Activated naive CD8-positive, alpha-beta T cell treated with anti-CD3 and anti-CD28 coated beads, Interleukin-2, amount 10 ng/mL, durations not matched to agents 7 days and 5 days (primary cell): ENCODE results near the gene TLK1. TPM values are rescaled to one million over a fixed set of nuclear protein-coding genes. Genes with fewer than 3 reads are reported as not detected.
"Not testable (repeated sequence)": the region's sequence is repeated elsewhere in the genome, so short reads cannot be mapped to it uniquely, and the experiment has no call there.

ENCODE experiments used
- ATAC-seq: fragments of 150-1000 bp; cut with Tn5 transposase; one replicate; pipeline ENCODE4 v1.10.0; 2021; ENCODE audit warnings: low read depth, moderate library complexity
- POLR2A ChIA-PET: fragments of 350-600 bp; sonication (Branson Sonifier 250); formaldehyde crosslinking; loops from one replicate; lab custom pipeline; 2021; ENCODE audit warnings: antibody characterized with exemption; lab: Charles Lee
- DNase-seq: peaks from one replicate; pipeline ENCODE4 v3.0.0; 2021
- H3K27ac Mint-ChIP-seq: one replicate; pipeline ENCODE4 v1.8.0; 2022; ENCODE audit warnings: mild to moderate bottlenecking, mixed read lengths
- H3K27me3 Mint-ChIP-seq: one replicate; pipeline ENCODE4 v1.8.0; 2022; ENCODE audit warnings: mild to moderate bottlenecking, moderate library complexity, mixed read lengths
- H3K36me3 Mint-ChIP-seq: one replicate; pipeline ENCODE4 v1.8.0; 2021; ENCODE audit warnings: mild to moderate bottlenecking, mixed read lengths
- H3K4me1 Mint-ChIP-seq: one replicate; pipeline ENCODE4 v1.8.0; 2021; ENCODE audit warnings: mixed read lengths
- H3K4me3 Mint-ChIP-seq: one replicate; pipeline ENCODE4 v1.8.0; 2022; ENCODE audit warnings: mild to moderate bottlenecking, moderate library complexity, mixed read lengths
- H3K9me3 Mint-ChIP-seq: one replicate; pipeline ENCODE4 v1.8.0; 2021; ENCODE audit warnings: mixed read lengths
- total RNA-seq, 2 experiments: library from RNA; stranded (reverse); gene quantifications; one replicate each; pipeline ENCODE4 v1.2.3, GENCODE V29; 2021

TLK1 gene
- total RNA-seq, 2 experiments from 2014 or later: 89.9 to 91.5 TPM

DNA sequence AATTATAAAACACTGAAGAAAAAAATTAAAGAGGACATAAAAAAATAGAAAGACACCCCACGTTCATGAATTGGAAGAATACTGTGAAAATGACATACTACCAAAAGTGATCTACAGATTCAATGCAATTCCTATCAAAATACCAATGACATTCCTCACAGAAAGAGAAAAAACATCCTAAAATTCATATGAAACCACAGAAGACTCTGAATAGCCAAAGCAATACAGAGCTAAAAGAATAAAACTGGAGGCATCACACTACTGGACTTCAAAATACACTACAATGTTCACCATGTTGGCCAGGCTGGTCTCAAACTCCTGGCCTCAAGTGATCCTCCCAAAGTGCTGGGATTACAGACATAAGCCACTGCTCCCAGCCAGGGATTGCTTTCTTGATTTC lies 56.3 kb downstream of the TLK1 start:
- Mint-ChIP-seq H3K27ac (no peak overlapping the region), H3K4me1 (peaks cover 11% of the 10 kb centered on the region), H3K4me3 (no peak overlapping the region), H3K27me3 (no peaks in the 10 kb centered on the region), H3K9me3 (peaks cover 7% of the 10 kb centered on the region), H3K36me3 (peaks cover 49% of the 10 kb centered on the region)
- POLR2A ChIA-PET: no interaction called here
- no peak for ATAC-seq
- DNase-seq: no peak

DNA sequence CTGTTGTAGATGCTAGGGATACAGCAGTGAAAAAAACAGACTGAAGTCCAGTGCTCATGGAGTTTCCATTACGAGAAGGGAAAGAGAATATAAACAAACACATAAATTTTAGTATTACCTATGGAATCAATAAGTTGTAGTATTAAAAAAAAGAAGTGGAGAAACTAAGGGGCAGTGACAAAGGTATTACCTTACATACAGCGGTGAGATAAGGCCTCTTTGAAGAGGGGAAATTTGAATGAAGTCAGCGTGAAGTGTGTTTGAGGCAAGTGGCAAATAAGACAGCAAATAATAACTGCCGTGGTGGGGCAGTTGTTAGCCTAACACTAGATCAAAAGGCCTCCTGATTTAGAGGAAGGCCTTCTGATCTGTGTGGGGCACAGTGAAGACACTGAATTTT lies 57.9 kb downstream of the TLK1 start:
- peaks cover 15% of the 10 kb centered on the region for H3K9me3 Mint-ChIP-seq
- POLR2A ChIA-PET: no interaction called here
- peaks cover 12% of the 10 kb centered on the region for H3K4me1 Mint-ChIP-seq
- DNase-seq (no peak), ATAC-seq (no peak)
- H3K27ac Mint-ChIP-seq: no peak overlapping the region
- H3K27me3 Mint-ChIP-seq: no peaks in the 10 kb centered on the region
- peaks cover 61% of the 10 kb centered on the region for H3K36me3 Mint-ChIP-seq
- no peak overlapping the region for H3K4me3 Mint-ChIP-seq

DNA sequence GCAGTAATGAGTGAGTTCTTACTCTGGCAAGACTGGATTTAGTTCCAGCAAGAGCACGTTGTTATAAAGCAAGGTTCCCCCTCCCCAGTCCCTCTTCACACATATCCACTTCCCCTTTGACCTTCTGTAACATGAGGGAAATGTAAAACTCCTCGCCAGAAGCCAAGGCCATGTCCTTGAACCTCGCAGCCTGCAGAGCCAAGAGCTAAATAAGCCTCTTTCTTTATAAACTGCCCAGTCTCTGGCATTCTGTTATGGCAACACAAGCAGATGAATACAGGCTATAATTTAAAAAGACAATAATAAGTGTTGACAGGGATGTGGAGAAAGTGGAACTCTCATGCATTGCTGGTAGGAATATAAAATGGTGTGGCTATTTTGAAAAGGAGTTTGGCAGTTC lies 60.3 kb downstream of the TLK1 start:
- Mint-ChIP-seq H3K27ac (no peak overlapping the region), H3K9me3 (peaks cover 17% of the 10 kb centered on the region), H3K27me3 (no peaks in the 10 kb centered on the region), H3K36me3 (peaks cover 63% of the 10 kb centered on the region), H3K4me1 (peaks cover 17% of the 10 kb centered on the region), H3K4me3 (no peak overlapping the region)
- POLR2A ChIA-PET: no interaction called here
- DNase-seq (no peak), ATAC-seq (no peak)

DNA sequence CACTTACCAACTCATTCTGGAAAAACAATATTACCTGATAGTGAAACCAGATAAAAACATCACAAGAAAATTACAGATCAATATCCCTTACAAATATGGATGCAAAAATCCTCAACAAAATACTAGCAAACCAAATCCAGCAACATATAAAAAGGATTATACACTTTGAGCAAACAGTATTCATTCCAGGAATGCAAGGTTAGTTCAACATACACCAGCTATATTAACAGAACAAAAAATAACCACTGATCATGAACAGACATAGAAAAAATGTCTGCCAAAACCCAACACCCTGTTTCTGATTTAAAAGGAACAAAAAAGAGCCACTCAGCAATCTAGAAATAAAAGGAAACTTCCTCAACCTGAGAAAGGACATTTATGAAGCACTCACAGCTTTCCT lies 62.1 kb downstream of the TLK1 start:
- Mint-ChIP-seq H3K27me3 (no peaks in the 10 kb centered on the region), H3K36me3 (peaks cover 60% of the 10 kb centered on the region), H3K4me3 (no peak overlapping the region), H3K27ac (no peak overlapping the region), H3K9me3 (peaks cover 19% of the 10 kb centered on the region), H3K4me1 (peaks cover 23% of the 10 kb centered on the region)
- DNase-seq (no peak), ATAC-seq (no peak)
- POLR2A ChIA-PET: no interaction called here

DNA sequence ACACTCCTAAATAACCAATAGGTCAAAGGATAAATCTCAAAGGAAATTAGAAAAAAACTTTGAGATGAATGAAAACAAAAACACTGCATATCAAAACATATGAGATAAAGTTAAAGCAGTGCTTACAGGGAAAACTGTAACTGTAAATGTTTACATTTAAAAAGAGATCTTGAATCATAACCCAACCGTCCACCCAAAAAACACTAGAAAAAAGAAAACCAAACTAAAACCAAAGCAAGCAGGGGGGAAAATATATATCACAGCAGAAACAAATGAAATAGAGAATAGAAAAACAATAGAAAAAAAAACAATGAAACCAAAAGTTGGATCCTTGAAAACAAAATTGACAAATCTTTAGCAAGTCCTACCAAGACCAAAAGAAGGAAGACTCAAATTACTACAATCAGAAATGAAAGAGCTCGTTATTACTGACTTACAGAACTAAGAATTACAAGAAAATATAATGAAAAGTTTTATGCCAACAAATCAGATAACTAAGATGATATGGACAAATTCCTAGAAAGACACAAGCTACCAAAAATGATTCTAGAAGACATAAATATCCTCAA lies 65.6 kb downstream of the TLK1 start:
- ATAC-seq: no peak
- no peak overlapping the region for H3K4me3 Mint-ChIP-seq

DNA sequence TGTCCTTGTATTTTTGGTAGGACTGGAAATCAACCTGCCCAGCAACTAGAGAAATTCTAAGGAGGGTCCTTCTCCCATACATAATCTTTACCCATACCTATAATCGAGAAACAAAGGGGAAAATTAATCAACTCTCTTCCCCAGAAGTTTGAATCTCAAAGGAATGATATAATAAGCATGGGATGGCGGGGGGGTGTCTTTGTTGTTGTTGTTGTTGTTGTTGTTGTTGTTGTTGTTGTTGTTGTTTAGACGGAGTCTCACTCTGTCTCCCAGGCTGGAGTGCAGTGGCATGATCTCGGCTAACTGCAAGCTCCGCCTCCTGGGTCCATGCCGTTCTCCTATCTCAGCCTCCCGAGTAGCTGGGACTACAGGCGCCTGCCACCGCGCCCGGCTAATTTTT lies 69.2 kb downstream of the TLK1 start:
- POLR2A ChIA-PET: interaction anchor here (0.6 kb wide), 1 partner anchor 9 kb away, joined by 3 read pairs; no protein-coding TSS in a partner anchor
- not testable (repeated sequence) for ATAC-seq, H3K9me3 Mint-ChIP-seq, H3K27ac Mint-ChIP-seq, DNase-seq, H3K4me3 Mint-ChIP-seq, H3K27me3 Mint-ChIP-seq
- H3K4me1 Mint-ChIP-seq: peaks cover 19% of the 10 kb centered on the region
- peaks cover 27% of the 10 kb centered on the region for H3K36me3 Mint-ChIP-seq

More for the DNA sequence above, 65.6 kb downstream of the TLK1 start:
- Mint-ChIP-seq H3K9me3 (peaks cover 12% of the 10 kb centered on the region), H3K27me3 (no peaks in the 10 kb centered on the region), H3K36me3 (peaks cover 56% of the 10 kb centered on the region), H3K4me1 (peaks cover 14% of the 10 kb centered on the region), H3K27ac (no peak overlapping the region)
- POLR2A ChIA-PET: no interaction called here
- no peak for DNase-seq

DNA sequence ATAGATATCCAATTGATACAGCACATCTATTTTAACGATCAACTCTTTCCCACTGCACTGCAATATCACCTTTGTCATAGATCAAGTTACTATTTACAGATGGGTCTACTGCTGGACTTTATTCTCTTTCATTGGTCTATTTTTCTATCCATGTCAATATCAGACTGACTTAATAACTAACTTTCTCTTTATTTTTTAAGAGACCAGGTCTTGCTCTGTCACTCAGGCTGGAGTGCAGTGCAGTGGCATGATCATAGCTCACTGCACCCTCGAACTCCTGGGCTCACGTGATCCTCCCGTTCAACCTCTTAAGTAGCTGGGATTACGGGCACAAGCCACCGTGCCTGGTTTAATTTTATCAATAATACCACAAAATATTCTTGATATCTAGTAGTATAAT lies 71.2 kb downstream of the TLK1 start:
- DNase-seq: no peak
- no peak for ATAC-seq
- peaks cover 20% of the 10 kb centered on the region for H3K4me1 Mint-ChIP-seq
- POLR2A ChIA-PET: no interaction called here
- H3K27me3 Mint-ChIP-seq: no peaks in the 10 kb centered on the region
- no peak overlapping the region for H3K27ac Mint-ChIP-seq
- H3K36me3 Mint-ChIP-seq: peaks cover 21% of the 10 kb centered on the region
- H3K9me3 Mint-ChIP-seq: no peaks in the 10 kb centered on the region
- H3K4me3 Mint-ChIP-seq: no peak overlapping the region

DNA sequence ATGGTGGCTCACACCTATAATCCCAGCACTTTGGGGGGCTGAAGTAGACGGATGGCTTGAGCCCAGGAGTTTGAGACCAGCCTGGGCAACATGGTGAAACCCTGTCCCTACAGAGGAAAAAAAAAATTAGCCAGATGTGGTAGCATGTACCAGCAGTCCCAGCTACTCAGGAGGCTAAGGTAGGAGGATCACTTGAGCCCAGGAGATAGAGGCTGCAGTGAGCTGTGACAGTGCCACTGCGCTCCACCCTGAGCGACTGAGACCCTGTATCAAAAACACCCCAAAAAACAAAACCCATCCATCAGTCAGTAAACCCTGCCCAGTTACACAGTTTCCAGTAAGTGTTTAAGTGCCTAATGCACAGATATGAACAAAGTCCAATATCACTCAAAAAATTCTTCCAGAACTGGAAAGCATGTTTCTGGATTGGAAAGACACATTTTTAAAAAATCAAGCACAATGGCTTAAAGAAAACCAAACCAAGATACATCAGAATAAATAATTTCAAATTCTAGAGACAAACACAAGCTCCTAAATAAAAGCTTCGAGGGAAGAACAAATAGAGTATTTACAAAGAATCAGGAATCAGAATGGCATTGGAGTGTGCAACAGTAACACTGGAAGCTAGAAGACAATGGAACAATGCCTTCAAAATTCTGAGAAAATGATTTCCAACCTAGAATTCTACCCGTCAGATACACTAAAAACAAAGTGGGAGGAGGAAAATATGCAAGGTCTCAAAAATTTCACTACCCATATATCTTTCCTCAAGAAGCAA lies 72.4 kb downstream of the TLK1 start:
- Mint-ChIP-seq H3K4me3 (no peak overlapping the region), H3K4me1 (peaks cover 28% of the 10 kb centered on the region), H3K36me3 (peaks cover 19% of the 10 kb centered on the region), H3K9me3 (no peaks in the 10 kb centered on the region), H3K27ac (no peak overlapping the region), H3K27me3 (no peaks in the 10 kb centered on the region)
- no peak for DNase-seq
- POLR2A ChIA-PET: no interaction called here
- ATAC-seq: no peak

DNA sequence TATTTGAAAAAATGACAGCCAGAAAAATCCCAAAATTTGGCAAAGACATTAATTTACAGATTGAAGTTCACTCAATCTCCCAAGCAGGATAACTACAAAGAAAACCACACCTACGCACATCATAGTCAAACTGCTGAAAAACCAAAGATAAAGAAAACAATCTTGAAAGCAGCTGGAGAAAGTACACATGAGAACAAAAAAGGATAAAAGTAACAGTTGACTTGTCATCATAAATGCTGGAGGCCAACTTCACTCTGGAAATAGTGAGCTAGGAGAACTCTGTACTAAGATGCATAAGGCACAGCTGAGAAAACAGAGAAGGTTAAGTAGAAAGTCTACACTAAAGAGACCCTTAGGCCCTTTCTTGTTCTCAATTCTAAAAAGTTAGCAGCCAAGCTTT lies 73.1 kb downstream of the TLK1 start:
- peak overlapping the region; percentile 33 for H3K4me3 Mint-ChIP-seq
- no peaks in the 10 kb centered on the region for H3K9me3 Mint-ChIP-seq
- peak overlapping the region; percentile 41 for H3K27ac Mint-ChIP-seq
- POLR2A ChIA-PET: interaction anchor here (1.4 kb wide), 1 partner anchor 72 kb away, joined by 5 read pairs; no protein-coding TSS in a partner anchor
- no peaks in the 10 kb centered on the region for H3K27me3 Mint-ChIP-seq
- DNase-seq (no peak), ATAC-seq (no peak)
- peaks cover 30% of the 10 kb centered on the region for H3K4me1 Mint-ChIP-seq
- H3K36me3 Mint-ChIP-seq: peaks cover 20% of the 10 kb centered on the region

DNA sequence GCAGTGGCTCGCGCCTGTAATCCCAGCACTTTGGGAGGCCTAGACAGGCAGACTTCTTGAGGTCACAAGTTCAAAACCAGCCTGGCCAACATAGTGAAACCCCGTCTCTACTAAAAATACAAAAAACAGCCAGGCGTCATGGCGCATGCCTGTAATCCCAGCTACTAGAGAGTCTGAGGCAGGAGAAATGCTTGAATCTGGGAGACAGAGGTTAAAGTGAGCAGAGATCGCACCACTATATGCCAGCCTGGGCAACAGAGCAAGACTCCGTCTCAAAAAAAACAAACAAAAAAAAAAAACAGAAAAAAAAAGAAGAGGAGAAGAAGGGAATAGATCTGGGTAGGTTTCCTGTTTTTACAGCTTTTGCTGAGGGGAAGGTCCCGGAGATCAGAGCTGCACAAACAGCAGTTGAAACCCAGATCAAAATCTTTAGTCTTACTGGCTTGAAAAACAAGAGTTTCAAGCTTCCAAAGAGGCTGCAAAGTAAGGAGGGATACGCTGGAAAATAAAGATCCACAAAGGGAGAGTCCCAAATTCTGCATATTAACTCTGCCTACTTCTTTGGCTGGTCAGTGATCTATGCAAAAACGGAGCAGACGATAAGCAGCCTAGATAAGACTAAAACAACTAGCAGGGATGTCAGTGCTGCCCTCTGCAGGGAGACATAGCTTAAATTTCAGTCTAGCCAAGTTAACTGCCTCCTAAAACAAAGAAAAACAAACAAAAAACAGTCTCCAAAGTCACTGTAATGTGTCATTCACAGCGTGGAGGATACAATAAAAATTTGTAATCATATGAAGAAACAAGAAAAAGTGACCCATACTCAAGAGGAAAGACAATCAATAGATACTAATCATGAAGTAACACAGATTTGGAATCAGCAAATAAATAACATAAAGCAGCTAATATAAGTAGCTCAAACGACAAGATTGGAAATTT lies 74.1 kb downstream of the TLK1 start:
- DNase-seq: no peak
- peak overlapping the region; percentile 85 for H3K27ac Mint-ChIP-seq
- H3K36me3 Mint-ChIP-seq: peaks cover 18% of the 10 kb centered on the region
- peak overlapping the region; percentile 85 for H3K4me3 Mint-ChIP-seq
- H3K4me1 Mint-ChIP-seq: peaks cover 35% of the 10 kb centered on the region
- peak; percentile 82 for ATAC-seq
- POLR2A ChIA-PET: interaction anchor here (0.9 to 1.4 kb wide), 5 partner anchors 73 to 347 kb away, joined by 3 to 5 read pairs (median 4); partner anchors contain the start of gene METTL8
- no peaks in the 10 kb centered on the region for H3K9me3 Mint-ChIP-seq
- no peaks in the 10 kb centered on the region for H3K27me3 Mint-ChIP-seq

DNA sequence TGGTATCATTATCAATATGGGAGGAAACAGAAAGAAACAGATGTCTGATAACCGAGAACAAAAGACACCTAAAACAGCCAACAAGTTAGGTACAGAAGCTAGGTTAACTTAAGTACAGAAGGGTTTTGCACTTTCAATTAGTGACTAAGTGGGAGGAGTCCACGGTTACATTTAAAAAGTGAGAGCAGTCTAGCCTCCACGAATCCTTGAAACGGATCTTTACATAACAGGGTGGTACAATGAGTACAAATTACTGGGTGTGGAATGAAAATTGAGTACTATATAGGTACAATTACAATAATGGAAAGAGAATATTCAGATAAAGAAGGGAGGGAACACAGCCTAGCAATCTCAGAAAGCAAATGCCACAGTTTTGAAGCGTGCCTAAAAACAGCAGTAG lies 76.6 kb downstream of the TLK1 start:
- Mint-ChIP-seq H3K9me3 (no peaks in the 10 kb centered on the region), H3K36me3 (peaks cover 19% of the 10 kb centered on the region), H3K27me3 (no peaks in the 10 kb centered on the region), H3K4me1 (peaks cover 36% of the 10 kb centered on the region), H3K4me3 (peak overlapping the region; percentile 60), H3K27ac (peak overlapping the region; percentile 18)
- DNase-seq (no peak), ATAC-seq (peak; percentile 48)
- POLR2A ChIA-PET: interaction anchor here (1.2 kb wide), 1 partner anchor 74 kb away, joined by 3 read pairs; no protein-coding TSS in a partner anchor

DNA sequence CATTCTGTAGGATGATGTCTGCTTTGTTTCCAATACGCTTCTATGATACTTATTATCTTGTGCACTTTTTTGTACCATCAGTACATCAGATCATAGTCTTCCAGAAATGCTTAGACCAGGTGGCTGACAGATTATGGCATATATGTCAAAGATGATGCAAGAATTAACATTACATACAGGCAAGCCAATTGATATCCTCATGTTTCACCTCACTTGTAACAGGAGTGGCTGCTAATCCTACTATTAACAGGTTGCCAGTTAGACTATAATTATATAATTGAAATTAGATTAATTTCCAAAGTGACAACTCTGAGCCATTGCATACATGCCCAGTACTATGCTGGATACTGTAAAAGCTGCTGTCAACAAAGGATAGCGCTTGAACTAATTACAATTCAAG lies 77.2 kb downstream of the TLK1 start:
- no peak for ATAC-seq
- H3K4me3 Mint-ChIP-seq: no peak overlapping the region
- peaks cover under 1% of the 10 kb centered on the region for H3K9me3 Mint-ChIP-seq
- H3K27me3 Mint-ChIP-seq: no peaks in the 10 kb centered on the region
- H3K27ac Mint-ChIP-seq: no peak overlapping the region
- POLR2A ChIA-PET: interaction anchor here (1.2 kb wide), 1 partner anchor 75 kb away, joined by 3 read pairs; no protein-coding TSS in a partner anchor
- peaks cover 25% of the 10 kb centered on the region for H3K36me3 Mint-ChIP-seq
- no peak for DNase-seq
- H3K4me1 Mint-ChIP-seq: peaks cover 37% of the 10 kb centered on the region

DNA sequence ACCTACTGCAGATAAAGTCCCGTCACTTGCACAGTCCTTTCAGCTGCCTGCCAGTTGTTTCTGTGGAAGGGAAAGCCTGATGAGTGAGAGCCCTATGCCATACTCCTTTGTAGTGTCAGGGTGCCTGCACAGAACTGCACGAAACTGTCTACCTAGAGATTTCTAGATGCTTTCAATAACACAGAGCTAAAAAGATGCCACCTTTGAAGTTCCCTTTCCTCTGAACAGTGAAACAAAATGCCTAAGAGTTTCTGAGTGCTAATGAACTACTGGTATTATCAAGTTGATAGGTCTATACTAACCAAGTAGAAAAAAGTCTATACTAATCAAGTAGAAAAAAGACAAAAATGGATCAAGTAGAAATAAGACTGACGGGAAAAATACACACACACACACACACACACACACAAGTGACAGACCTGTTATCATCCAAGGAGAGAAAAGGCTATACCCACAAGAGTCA lies 79.0 kb downstream of the TLK1 start:
- POLR2A ChIA-PET: no interaction called here
- no peak overlapping the region for H3K4me3 Mint-ChIP-seq

More for the DNA sequence above, 79.0 kb downstream of the TLK1 start:
- ATAC-seq (no peak), DNase-seq (no peak)
- Mint-ChIP-seq H3K27ac (peak overlapping the region; percentile 1), H3K27me3 (no peaks in the 10 kb centered on the region), H3K9me3 (peaks cover 4% of the 10 kb centered on the region), H3K4me1 (peaks cover 39% of the 10 kb centered on the region), H3K36me3 (peaks cover 36% of the 10 kb centered on the region)
